ENCODE results near the gene TECR.
A peak's percentile ranks its signal among the peaks of the same experiment; 100 is the strongest.
"Not testable (repeated sequence)": the region's sequence is repeated elsewhere in the genome, so short reads cannot be mapped to it uniquely, and the experiment has no call there.

Gene TECR

GRCh38 chr19:14529254-14530004 is at the start of gene TECR:
TECR (plus strand) TSS chr19:14529594; CDS start chr19:14529697, 103 bp downstream.
- peak; percentile 100 for DNase-seq (ENCODE audit: low read depth in 2 of 2)

DNA sequence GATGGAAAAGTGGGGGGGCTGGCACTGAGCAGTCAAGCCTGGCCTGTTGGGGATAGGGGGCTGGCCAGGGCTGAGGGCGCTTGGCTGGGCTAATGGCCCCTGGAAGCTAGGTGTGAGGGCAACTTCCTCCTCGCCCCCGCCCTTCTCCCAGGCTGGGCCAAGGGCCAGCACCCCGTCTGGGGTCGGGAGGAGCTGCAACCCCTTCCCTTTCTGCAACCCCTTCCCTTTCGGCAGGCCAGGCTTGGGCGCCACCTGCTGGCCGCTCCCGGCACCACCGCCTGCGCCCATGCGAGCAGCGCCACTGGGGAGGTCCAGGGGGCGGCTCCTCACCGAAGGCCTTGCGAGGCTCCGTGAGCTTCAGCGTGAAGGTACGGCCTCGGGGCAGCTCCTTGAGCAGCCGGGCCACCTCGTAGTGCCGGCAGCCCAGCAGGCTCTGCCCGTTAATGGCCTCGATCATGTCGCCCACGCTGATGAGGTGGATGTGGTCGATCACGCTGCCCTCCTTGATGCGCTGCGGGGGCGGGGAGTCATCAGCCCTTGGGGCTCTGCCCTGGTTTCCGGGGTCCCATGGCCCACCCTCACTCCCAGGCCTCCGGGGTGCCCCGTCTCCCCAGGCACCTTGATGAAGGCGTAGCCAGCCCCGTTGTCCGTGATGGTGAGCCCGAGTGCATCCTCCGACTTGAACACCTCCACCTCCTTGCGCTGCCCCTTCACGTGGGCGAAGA is 49.3 kb upstream of the TECR start:
- DNase-seq (ENCODE audit: low read depth in 2 of 2): peak; percentile 61 to 67

- DNase-seq (ENCODE audit: low read depth in 2 of 2): no peak
Observed at GRCh38 chr19:14480700-14481079, 48.7 kb upstream of the TECR start.

DNA sequence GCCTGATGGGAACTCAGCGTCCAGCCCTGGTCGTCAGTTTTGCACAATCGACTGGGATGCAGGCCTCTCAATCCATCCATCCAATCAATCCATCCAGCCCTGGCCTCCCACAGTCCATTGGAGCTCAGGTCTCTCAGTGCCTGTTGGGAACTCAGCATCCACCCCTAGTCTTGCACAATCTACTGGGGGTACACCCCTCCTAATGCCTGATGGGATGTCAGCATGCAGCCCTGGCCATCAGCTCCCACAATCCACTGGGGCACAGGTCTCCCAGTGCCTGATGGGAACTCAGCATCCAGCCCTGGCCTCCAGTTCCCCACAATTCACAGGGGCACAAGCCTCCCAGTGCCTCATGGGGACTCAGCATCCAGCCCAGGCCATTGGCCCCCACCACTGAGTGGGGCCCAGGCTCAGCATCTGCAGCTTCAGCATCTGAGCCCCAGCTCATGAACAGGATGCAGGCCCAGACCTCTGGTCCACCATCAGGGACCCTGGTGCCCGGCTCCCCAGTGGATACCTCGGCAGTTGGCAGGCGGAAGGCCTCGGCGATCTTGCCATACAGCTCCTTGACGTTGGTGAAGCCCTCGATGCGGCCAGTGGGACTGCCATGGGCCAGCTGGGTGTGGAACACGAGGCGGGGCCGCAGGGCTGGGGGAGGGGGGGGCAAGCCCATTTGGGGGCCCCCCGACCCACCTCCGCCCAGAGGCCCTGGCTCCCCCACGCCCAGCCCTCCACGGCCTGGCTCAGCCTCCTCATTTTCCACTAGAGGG is 47.0 kb upstream of the TECR start:
- no peak for DNase-seq (ENCODE audit: low read depth in 2 of 2)

- DNase-seq (ENCODE audit: low read depth in 2 of 2): no peak
Observed at GRCh38 chr19:14487370-14488125, 41.8 kb upstream of the TECR start.

GRCh38 chr19:14492756-14493337 is 36.5 kb upstream of the TECR start:
- no peak for DNase-seq (ENCODE audit: low read depth in 2 of 2)

GRCh38 chr19:14494411-14494810 is 35.0 kb upstream of the TECR start:
- no peak for DNase-seq (ENCODE audit: low read depth in 2 of 2)

DNA sequence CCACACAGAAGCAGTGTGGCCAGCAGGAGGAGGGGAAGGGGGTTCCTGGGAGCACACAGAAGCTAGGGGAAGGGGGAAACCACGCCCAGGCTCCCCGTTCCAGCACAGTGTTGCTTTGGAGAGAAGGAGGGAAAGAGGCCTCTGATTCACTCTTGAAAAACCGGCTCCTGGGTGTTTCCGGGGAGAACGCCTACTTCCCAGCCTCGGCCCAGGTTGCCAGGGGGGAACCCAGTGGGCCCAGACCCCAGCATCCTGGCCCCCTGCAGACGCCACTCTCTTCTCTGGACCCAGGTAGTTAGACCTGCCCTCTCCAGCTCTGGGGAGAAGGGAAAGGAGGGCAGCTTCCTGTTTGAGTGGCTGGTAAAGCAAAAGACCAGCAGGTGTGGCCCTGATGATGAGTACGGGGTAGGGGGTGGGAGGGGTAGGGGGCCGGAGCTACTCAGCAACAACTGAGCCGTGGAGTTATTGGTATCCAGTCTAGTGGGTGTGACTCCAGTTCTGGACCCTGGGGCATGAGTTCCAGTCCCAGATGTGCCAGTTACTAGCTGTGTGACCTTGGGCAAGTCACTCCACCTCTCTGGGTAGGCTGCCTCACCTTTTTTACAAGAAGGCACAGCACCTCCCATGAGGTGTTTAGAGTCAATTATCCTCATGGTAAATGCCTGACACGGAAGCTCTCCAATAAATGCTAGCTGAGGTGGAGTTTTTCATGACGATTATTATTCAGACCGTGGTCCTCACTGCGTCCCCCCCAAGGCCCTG is 34.3 kb upstream of the TECR start:
- DNase-seq (ENCODE audit: low read depth in 2 of 2): no peak

- no peak for DNase-seq (ENCODE audit: low read depth in 2 of 2)
Observed at GRCh38 chr19:14495672-14496028, 33.7 kb upstream of the TECR start.

GRCh38 chr19:14496029-14496833 is 33.2 kb upstream of the TECR start, which contains the start of gene GIPC1:
GIPC1 (minus strand) TSS chr19:14496127; CDS start chr19:14482976, 13,151 bp downstream.
- peak; percentile 69 to 82 for DNase-seq (ENCODE audit: low read depth in 2 of 2)

DNA sequence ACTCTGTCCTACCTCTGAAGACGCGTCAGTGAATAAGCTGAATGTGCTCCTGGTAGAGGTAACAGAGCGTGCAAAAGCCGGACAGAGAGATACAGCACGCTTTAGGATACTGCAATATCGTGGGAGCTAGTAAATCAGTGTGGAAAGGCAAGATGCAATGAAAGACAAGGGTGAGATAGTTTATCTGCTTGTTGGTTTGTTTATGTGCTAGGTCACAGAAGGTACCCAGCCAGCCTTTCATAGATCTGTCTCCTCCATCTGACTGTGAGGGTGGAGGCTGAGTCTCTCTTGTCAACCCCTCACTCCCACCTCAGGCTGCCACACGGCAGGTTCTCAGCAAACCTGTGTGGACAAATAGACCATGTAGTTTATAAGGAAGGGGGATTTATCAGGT is 32.6 kb upstream of the TECR start:
- DNase-seq (ENCODE audit: low read depth in 2 of 2): no peak

DNA sequence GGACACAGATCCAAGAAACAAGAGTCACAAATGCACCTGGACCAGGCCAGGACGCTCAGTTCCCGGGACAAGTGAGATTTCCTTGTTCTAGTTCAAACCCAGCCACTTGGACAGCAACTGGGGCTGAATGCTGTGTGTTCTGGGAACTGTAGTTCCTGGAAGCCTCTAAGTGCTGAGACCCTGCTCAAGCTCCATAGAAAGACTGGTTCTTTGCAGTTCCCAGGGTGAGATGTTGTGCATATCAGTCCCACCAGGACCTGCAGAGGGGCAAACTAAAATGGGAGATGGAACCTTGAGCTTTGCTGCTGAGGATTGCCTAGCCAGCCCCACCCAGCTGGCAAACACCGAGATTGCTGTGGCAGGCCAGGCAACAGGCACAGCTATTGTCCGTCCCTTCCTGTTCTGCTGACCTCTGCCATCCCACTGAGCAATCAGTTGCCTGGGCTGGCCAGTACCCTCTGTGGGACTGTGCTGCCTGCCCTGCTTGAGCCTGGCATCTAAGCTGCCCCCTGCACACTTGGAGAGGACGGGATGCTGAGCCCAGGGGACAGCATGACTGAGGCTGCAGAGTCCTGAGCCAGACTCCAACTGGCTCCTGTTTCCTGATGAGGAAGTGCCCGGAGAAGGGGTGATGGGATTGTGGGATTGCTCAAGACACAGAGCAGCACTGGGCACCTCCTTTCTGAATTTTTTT is 32.0 kb upstream of the TECR start:
- no peak for DNase-seq (ENCODE audit: low read depth in 2 of 2)

DNA sequence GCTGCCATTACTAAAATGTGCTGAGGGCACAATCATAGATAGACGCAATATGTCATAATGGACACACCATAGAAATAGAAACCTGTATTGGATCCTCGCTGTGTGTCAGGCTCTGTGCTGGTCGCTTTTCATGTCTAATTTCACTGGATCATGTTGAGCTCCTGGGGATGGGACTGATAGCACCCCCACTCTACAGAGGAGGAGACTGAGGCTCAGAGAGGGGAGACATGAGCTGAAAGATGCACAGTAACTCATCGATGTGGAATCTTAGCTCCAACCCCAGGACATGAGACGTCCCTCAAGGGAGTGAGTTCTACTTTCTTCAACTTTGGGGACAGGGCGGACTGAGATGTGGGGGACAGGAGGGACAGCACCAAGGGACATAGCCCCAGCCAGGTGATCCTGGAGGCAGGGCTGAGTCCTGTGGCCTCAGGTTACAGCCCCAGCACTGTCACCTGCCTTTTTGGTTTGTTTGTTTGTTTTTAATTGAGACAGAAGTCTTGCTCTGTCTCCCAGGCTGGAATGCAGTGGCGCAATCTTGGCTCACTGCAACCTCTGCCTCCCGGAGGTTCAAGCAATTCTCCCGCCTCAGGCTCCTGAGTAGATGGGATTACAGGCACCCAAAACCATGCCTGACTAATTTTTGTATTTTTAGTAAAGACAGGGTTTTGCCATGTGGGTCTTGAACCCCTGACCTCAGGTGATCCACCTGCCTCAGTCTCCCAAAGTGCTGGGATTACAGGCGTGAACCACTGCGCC is 26.9 kb upstream of the TECR start:
- DNase-seq (ENCODE audit: low read depth in 2 of 2): no peak

DNA sequence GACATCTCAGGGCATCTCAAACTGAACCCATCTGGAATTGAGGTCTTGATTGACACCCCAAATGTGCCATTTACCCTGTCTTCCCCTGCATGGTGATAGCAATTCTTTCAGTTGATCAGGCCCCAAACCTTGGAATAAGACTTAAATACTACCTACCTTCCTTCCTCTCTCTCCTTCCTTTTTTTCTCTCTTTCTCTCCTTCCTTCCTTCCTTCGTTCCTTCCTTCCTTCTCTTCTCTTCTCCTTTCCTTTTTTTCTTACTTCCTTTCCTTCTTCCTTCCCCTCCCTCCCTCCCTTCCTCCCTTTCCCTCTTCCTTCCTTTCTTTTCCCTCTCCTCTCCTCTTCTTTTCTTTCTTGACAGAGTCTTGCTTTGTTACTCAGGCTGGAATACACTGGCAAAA is 26.1 kb upstream of the TECR start:
- no peak for DNase-seq (ENCODE audit: low read depth in 2 of 2)

GRCh38 chr19:14504575-14504974 is 24.8 kb upstream of the TECR start:
- not testable (repeated sequence) for DNase-seq (ENCODE audit: low read depth in 2 of 2)

- peak; percentile 63 to 67 for DNase-seq (ENCODE audit: low read depth in 2 of 2)
Observed at GRCh38 chr19:14505488-14506239, 23.7 kb upstream of the TECR start.

- no peak for DNase-seq (ENCODE audit: low read depth in 2 of 2)
Observed at GRCh38 chr19:14507704-14508542, 21.5 kb upstream of the TECR start.
